ENCODE data around the gene AP2B1. TPM values are rescaled to one million over a fixed set of nuclear protein-coding genes. Genes with fewer than 3 reads are reported as not detected.

Gene AP2B1
- total RNA-seq, 1 experiment from 2014 or later: 217 TPM

DNA sequence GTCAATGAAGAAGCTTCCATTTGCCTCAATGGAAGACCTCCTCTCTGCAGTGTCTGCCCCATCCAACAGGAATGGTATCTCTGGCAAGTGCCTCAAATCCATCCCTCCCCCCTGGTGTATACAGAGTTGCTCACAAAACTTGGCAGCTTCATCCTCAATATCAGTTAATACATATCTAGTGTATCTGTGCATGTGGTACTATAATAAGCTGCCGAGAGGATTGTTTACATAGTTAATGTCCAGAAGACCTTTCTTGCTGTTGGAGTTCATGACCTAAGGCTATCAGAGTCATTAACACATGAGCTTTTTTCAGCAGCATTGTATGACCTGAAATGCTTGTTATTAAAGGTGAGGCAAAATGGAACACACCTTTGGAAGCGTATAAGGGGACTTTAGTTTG, 130.4 kb downstream of the AP2B1 start:
- no peak for DNase-seq
- Histone ChIP-seq H3K4ac (ENCODE audit: low read depth, low read length) (no peak overlapping the region), H3K14ac (ENCODE audit: insufficient read depth, low read length) (no peak overlapping the region), H4K5ac (ENCODE audit: insufficient read length, low read depth, low read length) (no peak overlapping the region), H2BK12ac (ENCODE audit: insufficient read length, low read depth, low read length) (no peak overlapping the region), H2BK15ac (ENCODE audit: low read depth, low read length) (no peak overlapping the region), H2AK5ac (ENCODE audit: insufficient read length, low read length) (no peak overlapping the region), H2AFZ (ENCODE audit: low read length) (no peak overlapping the region), H3K27me3 (ENCODE audit: insufficient read depth, low read length) (no peaks in the 10 kb centered on the region), H2BK120ac (ENCODE audit: low read depth, low read length, poor library complexity, severe bottlenecking) (no peak overlapping the region), H3K27ac (ENCODE audit: insufficient read length, low read depth, low read length) (no peak overlapping the region), H3K18ac (ENCODE audit: insufficient read length, low read depth, low read length) (no peak overlapping the region), H4K91ac (ENCODE audit: insufficient read length, low read depth, low read length) (no peak overlapping the region), H3K23me2 (ENCODE audit: insufficient read length, low read depth, low read length, poor library complexity, severe bottlenecking) (no peaks in the 10 kb centered on the region), H3K56ac (ENCODE audit: insufficient read length, low read depth, low read length) (no peak overlapping the region), H3T11ph (ENCODE audit: low read length) (no peak overlapping the region), H3K79me1 (ENCODE audit: insufficient read depth, low read depth, low read length, poor library complexity, severe bottlenecking) (no peaks in the 10 kb centered on the region), H3K9ac (ENCODE audit: extremely low read depth, insufficient read length, low read length) (no peak overlapping the region), H2BK5ac (ENCODE audit: insufficient read length, low read length) (no peak overlapping the region), H3K79me2 (ENCODE audit: insufficient read depth, low read length) (0 out of 2 replicates have a peak, but pooled peaks cover 2% of the 10 kb centered on the region), H2BK20ac (ENCODE audit: low read depth, low read length, poor library complexity, severe bottlenecking) (no peak overlapping the region), H4K20me1 (ENCODE audit: control insufficient read depth, insufficient read depth, insufficient read length) (no peaks in the 10 kb centered on the region), H3K4me2 (ENCODE audit: insufficient read depth, insufficient read length, low read length) (no peak overlapping the region), H3K23ac (ENCODE audit: insufficient read length, low read depth, low read length) (no peak overlapping the region), H3K9me3 (ENCODE audit: control insufficient read depth, low read depth, low read length) (no peaks in the 10 kb centered on the region), H3K4me1 (ENCODE audit: insufficient read depth, low read length) (no peaks in the 10 kb centered on the region), H4K8ac (replicated peaks; ENCODE audit: insufficient read length, low read depth, low read length) (no peak overlapping the region)
- Mint-ChIP-seq H3K4me3 (no peak overlapping the region), H3K36me3 (ENCODE audit: insufficient read depth in 1 of 3, low read depth in 3 of 3) (peaks cover 2 to 24% (median 24%) of the 10 kb centered on the region in 3 experiments; a peak in 6 of 7 replicates), H3K27me3 (ENCODE audit: low read depth) (no peaks in the 10 kb centered on the region), H3K27ac (no peak overlapping the region), H3K4me1 (no peaks in the 10 kb centered on the region), H3K9me3 (no peaks in the 10 kb centered on the region)
- TF ChIP-seq, protein P1, sequence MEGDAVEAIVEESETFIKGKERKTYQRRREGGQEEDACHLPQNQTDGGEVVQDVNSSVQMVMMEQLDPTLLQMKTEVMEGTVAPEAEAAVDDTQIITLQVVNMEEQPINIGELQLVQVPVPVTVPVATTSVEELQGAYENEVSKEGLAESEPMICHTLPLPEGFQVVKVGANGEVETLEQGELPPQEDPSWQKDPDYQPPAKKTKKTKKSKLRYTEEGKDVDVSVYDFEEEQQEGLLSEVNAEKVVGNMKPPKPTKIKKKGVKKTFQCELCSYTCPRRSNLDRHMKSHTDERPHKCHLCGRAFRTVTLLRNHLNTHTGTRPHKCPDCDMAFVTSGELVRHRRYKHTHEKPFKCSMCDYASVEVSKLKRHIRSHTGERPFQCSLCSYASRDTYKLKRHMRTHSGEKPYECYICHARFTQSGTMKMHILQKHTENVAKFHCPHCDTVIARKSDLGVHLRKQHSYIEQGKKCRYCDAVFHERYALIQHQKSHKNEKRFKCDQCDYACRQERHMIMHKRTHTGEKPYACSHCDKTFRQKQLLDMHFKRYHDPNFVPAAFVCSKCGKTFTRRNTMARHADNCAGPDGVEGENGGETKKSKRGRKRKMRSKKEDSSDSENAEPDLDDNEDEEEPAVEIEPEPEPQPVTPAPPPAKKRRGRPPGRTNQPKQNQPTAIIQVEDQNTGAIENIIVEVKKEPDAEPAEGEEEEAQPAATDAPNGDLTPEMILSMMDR (conservative IDR thresholded peaks at IDR 0.05): no peak
- WGBS (ENCODE audit: extremely low coverage, insufficient read length, low lambda C conversion rate): no CpG with 5 or more reads among the region's 2 CpGs

Measured in H9 (cell line).